Breast epithelium (tissue), 4 donors: Measurements from ENCODE around the gene GNAQ. TPM values are rescaled to one million over a fixed set of nuclear protein-coding genes. Genes with fewer than 3 reads are reported as not detected.
A peak's percentile ranks its signal among the peaks of the same experiment; 100 is the strongest.

Experiments used
- DNase-seq, 2 donors: peaks; one replicate each; pipeline ENCODE4 v3.0.0-alpha.2; 2019; ENCODE audit warnings: low spot score in 2 of 2
- H3K27ac ChIP-seq, 2 donors: fragments of 200-600 bp; sonication (generic) in 1 of 2; one replicate each; pipeline ENCODE4 v1.5.1; 2016 to 2019; ENCODE audit warnings: mild to moderate bottlenecking in 1 of 2
- H3K27me3 ChIP-seq, 2 donors: fragments of 200-600 bp; sonication (generic) in 1 of 2; one replicate each; pipeline versions ENCODE4 v1.5.1 to v1.6.0; 2017 to 2019; ENCODE audit warnings: control low read depth in 1 of 2, mild to moderate bottlenecking in 1 of 2
- H3K36me3 ChIP-seq: fragments of 200-600 bp; one replicate; pipeline ENCODE4 v1.5.1; 2019
- H3K4me1 ChIP-seq, 2 donors: fragments of 200-600 bp; sonication (generic); one replicate each; pipeline ENCODE4 v1.5.1; 2016 to 2019; ENCODE audit warnings: control low read depth in 1 of 2
- H3K4me3 ChIP-seq, 3 donors: fragments of 200-600 bp; sonication (generic); 1 replicate in 2 of 3; 2 replicates in 1 of 3; pipeline ENCODE4 v1.5.1; 2016 to 2019; ENCODE audit warnings: mild to moderate bottlenecking in 3 of 3, moderate library complexity in 2 of 3
- H3K9me3 ChIP-seq, 2 donors: fragments of 200-600 bp; sonication (generic) in 1 of 2; one replicate each; pipeline ENCODE4 v1.5.1; 2016 to 2019; ENCODE audit warnings: control low read depth in 1 of 2
- CTCF ChIP-seq, 3 donors: fragments of 450-650 bp; IDR thresholded peaks; one replicate each; pipeline ENCODE4 v1.5.1; 2016 to 2017; ENCODE audit warnings: antibody characterized with exemption in 3 of 3, mild to moderate bottlenecking in 3 of 3, moderate library complexity in 3 of 3
- POLR2A ChIP-seq: fragments of 450-650 bp; IDR thresholded peaks from one replicate; pipeline ENCODE4 v1.6.1; 2016; ENCODE audit warnings: antibody characterized with exemption, mild to moderate bottlenecking, moderate library complexity
- POLR2AphosphoS5 ChIP-seq, 3 donors: sonication (generic); formaldehyde crosslinking; IDR thresholded peaks; one replicate each; pipeline ENCODE4 v1.6.1; 2017; ENCODE audit warnings: antibody characterized with exemption in 3 of 3
- intact Hi-C: fragments of 100-400 bp; cut with DNase I; formaldehyde crosslinking; loops from one replicate; pipeline ENCODE4 v1.15.1; 2023; ENCODE audit warnings: low total_unique reads
- total RNA-seq, 3 donors: library from RNA; depleted of rRNA; stranded (reverse); fragments of >200 nt; gene quantifications; one replicate each; pipeline ENCODE4 v1.1.0, GENCODE V29; 2016

The GNAQ gene
- total RNA-seq, 3 donors from 2014 or later, result 39.0 to 49.3 (median 47.2) TPM

- intact Hi-C loops, result no loop called here
- no peak for TF ChIP-seq CTCF (IDR thresholded peaks at IDR 0.05)
- TF ChIP-seq POLR2AphosphoS5 (IDR thresholded peaks at IDR 0.05), result no peak
- no peak for TF ChIP-seq POLR2A
Observed at GRCh38 chr9:77899679-77900354, 131.8 kb downstream of the GNAQ start.

GRCh38 chr9:77898864-77899263 is 132.7 kb downstream of the GNAQ start:
- Histone ChIP-seq H3K36me3 (no peaks in the 10 kb centered on the region), H3K27me3 (no peaks in the 10 kb centered on the region), H3K4me1 (no peaks in the 10 kb centered on the region), H3K27ac (no peak overlapping the region), H3K9me3 (no peaks in the 10 kb centered on the region), H3K4me3 (no peak overlapping the region)
- intact Hi-C loops, result no loop called here
- no peak for DNase-seq
- TF ChIP-seq POLR2AphosphoS5 (IDR thresholded peaks at IDR 0.05) (no peak), CTCF (IDR thresholded peaks at IDR 0.05) (no peak)

More at GRCh38 chr9:77899679-77900354, 131.8 kb downstream of the GNAQ start:
- no peak for DNase-seq
- Histone ChIP-seq H3K27me3 (no peaks in the 10 kb centered on the region), H3K27ac (no peak overlapping the region), H3K4me1 (no peaks in the 10 kb centered on the region), H3K9me3 (no peaks in the 10 kb centered on the region), H3K36me3 (no peaks in the 10 kb centered on the region), H3K4me3 (no peak overlapping the region)

DNA sequence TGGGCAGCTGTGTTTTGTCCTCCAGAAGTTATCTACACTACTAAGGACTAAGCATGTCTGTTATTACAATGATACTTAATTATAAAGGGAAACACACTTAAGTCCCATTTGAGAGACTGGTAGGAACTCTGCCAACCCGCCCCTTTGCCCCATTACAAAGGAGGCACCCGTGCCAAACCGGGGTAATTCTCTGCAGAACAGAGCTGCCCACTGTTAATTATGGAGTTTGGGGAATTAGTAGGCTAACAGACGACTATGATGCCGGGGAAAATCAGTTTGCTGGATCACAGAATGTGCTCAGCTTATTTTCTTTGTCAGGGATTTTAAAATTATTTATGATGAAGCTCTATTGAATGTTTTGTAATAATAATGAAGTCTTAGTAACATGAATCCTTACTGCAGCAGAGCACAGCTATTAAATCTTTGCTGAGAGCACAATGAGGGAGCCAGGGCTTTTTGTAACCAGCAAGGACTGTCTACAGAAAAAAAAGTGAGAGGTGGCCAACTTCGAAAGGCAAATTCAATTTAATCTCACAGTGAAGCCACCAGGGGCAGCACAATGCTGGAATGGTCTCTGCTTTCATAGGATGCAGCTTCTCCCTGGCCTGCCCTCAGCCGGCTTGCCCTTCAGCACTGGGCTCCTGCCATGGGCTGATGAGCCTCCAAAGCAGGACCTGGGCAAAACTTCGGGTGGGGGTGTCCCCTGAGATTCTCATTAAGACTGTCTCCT is 134.5 kb downstream of the GNAQ start:
- H3K9me3 ChIP-seq, result no peaks in the 10 kb centered on the region
- intact Hi-C loops, result no loop called here
- no peak overlapping the region for H3K4me3 ChIP-seq
- H3K27me3 ChIP-seq, result no peaks in the 10 kb centered on the region
- no peaks in the 10 kb centered on the region for H3K36me3 ChIP-seq
- peak overlapping the region; percentile 20 to 30 for H3K27ac ChIP-seq
- TF ChIP-seq POLR2AphosphoS5 (IDR thresholded peaks at IDR 0.05) (no peak), POLR2A (no peak), CTCF (IDR thresholded peaks at IDR 0.05) (no peak)
- no peaks in the 10 kb centered on the region for H3K4me1 ChIP-seq
- no peak for DNase-seq

- no peak overlapping the region for H3K27ac ChIP-seq
- no peaks in the 10 kb centered on the region for H3K27me3 ChIP-seq
- no peak for DNase-seq
- H3K36me3 ChIP-seq, result no peaks in the 10 kb centered on the region
- intact Hi-C loops, result no loop called here
- H3K9me3 ChIP-seq, result no peaks in the 10 kb centered on the region
- no peaks in the 10 kb centered on the region for H3K4me1 ChIP-seq
- H3K4me3 ChIP-seq, result no peak overlapping the region
- TF ChIP-seq CTCF (IDR thresholded peaks at IDR 0.05) (no peak), POLR2AphosphoS5 (IDR thresholded peaks at IDR 0.05) (no peak), POLR2A (no peak)
Observed at GRCh38 chr9:77896269-77896937, 135.2 kb downstream of the GNAQ start.

- no peaks in the 10 kb centered on the region for H3K36me3 ChIP-seq
- H3K27ac ChIP-seq, result no peak overlapping the region
- H3K9me3 ChIP-seq, result no peaks in the 10 kb centered on the region
- no peaks in the 10 kb centered on the region for H3K4me1 ChIP-seq
- intact Hi-C loops, result no loop called here
- H3K4me3 ChIP-seq, result no peak overlapping the region
- H3K27me3 ChIP-seq, result no peaks in the 10 kb centered on the region
- TF ChIP-seq POLR2AphosphoS5 (IDR thresholded peaks at IDR 0.05) (no peak), POLR2A (no peak), CTCF (IDR thresholded peaks at IDR 0.05) (no peak)
- no peak for DNase-seq
Observed at GRCh38 chr9:77893706-77894105, 137.9 kb downstream of the GNAQ start.
